HEK293 (cell line): Measurements from ENCODE around the gene MRPS9.

Experiments
- CTCF ChIA-PET: fragments of 350-600 bp; formaldehyde crosslinking; extraction: SDS; loops from one replicate; lab custom pipeline; 2021; ENCODE audit warnings: antibody characterized with exemption; lab: Yijun Ruan, JAX
- POLR2A ChIA-PET: fragments of 300-600 bp; formaldehyde crosslinking; extraction: SDS; loops from one replicate; lab custom pipeline; 2020; ENCODE audit warnings: antibody characterized with exemption, inconsistent platforms; lab: Yijun Ruan, JAX
- H3K27ac ChIP-seq: fragments of 200-500 bp; sonication (Bioruptor generic); 2 replicates; pipeline ENCODE4 v1.5.1; 2014; ENCODE audit warnings: low read depth, low read length, control low read depth, inconsistent platforms; ENCODE audit errors: extremely low read depth
- H3K36me3 ChIP-seq, 2 experiments: fragments of 200-500 bp in 1 of 2; sonication (Bioruptor generic) in 1 of 2; 1 replicate in 1 of 2; 2 replicates in 1 of 2; pipeline ENCODE4 v1.5.1; 2014 to 2017; ENCODE audit warnings: inconsistent platforms in 2 of 2, low read length in 2 of 2; ENCODE audit not compliant: control insufficient read depth in 2 of 2, insufficient read depth in 1 of 2
- H3K4me1 ChIP-seq: fragments of 200-500 bp; sonication (Bioruptor generic); 2 replicates; pipeline ENCODE4 v1.5.1; 2014; ENCODE audit warnings: mild to moderate bottlenecking, low read length, inconsistent platforms; ENCODE audit not compliant: control insufficient read depth, insufficient read depth
- H3K4me3 ChIP-seq: 2 replicates; pipeline ENCODE4 v1.5.1; 2011; ENCODE audit warnings: low read depth, mild to moderate bottlenecking, control low read depth, low read length, moderate library complexity
- H3K9me3 ChIP-seq: fragments of 200-500 bp; sonication (Bioruptor generic); 2 replicates; pipeline ENCODE4 v1.5.1; 2014; ENCODE audit warnings: low read depth, low read length, inconsistent platforms; ENCODE audit not compliant: control insufficient read depth, insufficient read depth
- FEZF1 ChIP-seq: fragments of 450-650 bp; formaldehyde crosslinking; IDR thresholded peaks from 2 replicates; pipeline ENCODE4 v1.5.1; 2016; ENCODE audit warnings: missing biosample characterization, missing genetic modification characterization
- HIC1 ChIP-seq: fragments of 450-650 bp; formaldehyde crosslinking; IDR thresholded peaks from 2 replicates; pipeline ENCODE4 v1.5.1; 2016; ENCODE audit warnings: missing biosample characterization, missing genetic modification characterization
- HOXA7 ChIP-seq: sonication (generic); formaldehyde crosslinking; IDR thresholded peaks from 2 replicates; pipeline ENCODE4 v1.8.1; 2022; ENCODE audit warnings: missing genetic modification reagents, borderline replicate concordance
- INSM2 ChIP-seq: fragments of 450-650 bp; formaldehyde crosslinking; IDR thresholded peaks from 2 replicates; pipeline ENCODE4 v1.5.1; 2016; ENCODE audit warnings: missing biosample characterization, missing genetic modification characterization
- MYNN ChIP-seq: fragments of 450-650 bp; formaldehyde crosslinking; IDR thresholded peaks from 2 replicates; pipeline ENCODE4 v1.5.1; 2016; ENCODE audit warnings: missing biosample characterization, missing genetic modification characterization, borderline replicate concordance
- PRDM6 ChIP-seq: fragments of 450-650 bp; formaldehyde crosslinking; IDR thresholded peaks from 2 replicates; pipeline ENCODE4 v1.5.1; 2017; ENCODE audit warnings: missing biosample characterization, missing genetic modification characterization
- REST ChIP-seq: fragments of 450-650 bp; formaldehyde crosslinking; IDR thresholded peaks from 2 replicates; pipeline ENCODE4 v1.5.1; 2016; ENCODE audit warnings: missing biosample characterization, missing genetic modification characterization
- ZIC2 ChIP-seq: fragments of 450-650 bp; formaldehyde crosslinking; IDR thresholded peaks from 2 replicates; pipeline ENCODE4 v1.5.1; 2016; ENCODE audit warnings: missing biosample characterization, missing genetic modification characterization
- ZNF223 ChIP-seq: fragments of 450-650 bp; formaldehyde crosslinking; IDR thresholded peaks from 2 replicates; pipeline ENCODE4 v1.5.1; 2016; ENCODE audit warnings: missing biosample characterization, missing genetic modification characterization
- ZNF23 ChIP-seq: fragments of 450-650 bp; formaldehyde crosslinking; IDR thresholded peaks from 2 replicates; pipeline ENCODE4 v1.5.1; 2016; ENCODE audit warnings: missing biosample characterization, missing genetic modification characterization, borderline replicate concordance
- ZNF324 ChIP-seq: fragments of 450-650 bp; formaldehyde crosslinking; IDR thresholded peaks from 2 replicates; pipeline ENCODE4 v1.5.1; 2016; ENCODE audit warnings: missing biosample characterization, missing genetic modification characterization
- ZNF341 ChIP-seq: fragments of 450-650 bp; formaldehyde crosslinking; IDR thresholded peaks from 2 replicates; pipeline ENCODE4; 2016; ENCODE audit warnings: low read depth, missing biosample characterization, missing genetic modification characterization
- ZNF488 ChIP-seq: fragments of 450-650 bp; formaldehyde crosslinking; IDR thresholded peaks from 2 replicates; pipeline ENCODE4 v1.5.1; 2016; ENCODE audit warnings: missing biosample characterization, missing genetic modification characterization
- ZNF501 ChIP-seq: fragments of 450-650 bp; formaldehyde crosslinking; IDR thresholded peaks from 2 replicates; pipeline ENCODE4 v1.5.1; 2016; ENCODE audit warnings: missing biosample characterization, missing genetic modification characterization
- ZNF510 ChIP-seq: fragments of 450-650 bp; formaldehyde crosslinking; IDR thresholded peaks from 2 replicates; pipeline ENCODE4 v1.5.1; 2018; ENCODE audit warnings: mild to moderate bottlenecking, missing genetic modification characterization, missing biosample characterization; ENCODE audit not compliant: insufficient replicate concordance
- ZNF571 ChIP-seq: fragments of 450-650 bp; formaldehyde crosslinking; IDR thresholded peaks from 2 replicates; pipeline ENCODE4 v1.5.0; 2017; ENCODE audit warnings: missing biosample characterization, missing genetic modification characterization
- ZNF660 ChIP-seq: fragments of 450-650 bp; IDR thresholded peaks from 2 replicates; pipeline ENCODE4 v1.5.1; 2018; ENCODE audit warnings: missing biosample characterization, mild to moderate bottlenecking, missing genetic modification characterization

The MRPS9 gene

GRCh38 chr2:105092797-105093196 lies 54.9 kb downstream of the MRPS9 start (continued):
- TF ChIP-seq ZNF341 = no peak
- no peak for TF ChIP-seq ZNF223
- no peak for TF ChIP-seq FEZF1 (tag by site-specific recombination)
- TF ChIP-seq REST = no peak
- TF ChIP-seq ZNF23 = no peak
- no peak for TF ChIP-seq ZNF501
- no peak for TF ChIP-seq ZNF324
- TF ChIP-seq HIC1 (tag by site-specific recombination) = no peak
- no peak for TF ChIP-seq PRDM6 (tag by site-specific recombination)
- no peak for TF ChIP-seq MYNN (tag by site-specific recombination)

GRCh38 chr2:105099153-105099552 lies 61.3 kb downstream of the MRPS9 start:
- TF ChIP-seq ZIC2 (tag by site-specific recombination) = no peak
- TF ChIP-seq HOXA7 (CRISPR knock-in tag) = no peak
- TF ChIP-seq ZNF660 = no peak
- no peak for TF ChIP-seq ZNF571 (tag by site-specific recombination)
- no peak for TF ChIP-seq ZNF488 (tag by site-specific recombination)
- no peak for TF ChIP-seq INSM2 (tag by site-specific recombination)
- no peak for TF ChIP-seq ZNF510 (tag by site-specific recombination)
- no peak overlapping the region for H3K27ac ChIP-seq
- ChIA-PET CTCF (interaction anchor here (0.8 to 1.0 kb wide), 2 partner anchors 137 to 196 kb away, joined by 3 read pairs; no protein-coding TSS in a partner anchor), POLR2A (no interaction called here)
- H3K4me1 ChIP-seq = no peaks in the 10 kb centered on the region
- H3K36me3 ChIP-seq = peaks cover 5 to 39% of the 10 kb centered on the region in 2 experiments
- H3K4me3 ChIP-seq = no peak overlapping the region
- H3K9me3 ChIP-seq = no peaks in the 10 kb centered on the region
